Keratinocyte (primary cell): ENCODE measurements around the gene PRUNE1. TPM values are rescaled to one million over a fixed set of nuclear protein-coding genes. Genes with fewer than 3 reads are reported as not detected.

ENCODE experiments used
- DNase-seq: peaks from one replicate; pipeline ENCODE4 v3.0.0-alpha.2; 2011; ENCODE audit warnings: low read depth, missing footprints, low spot score
- FAIRE-seq: peaks from 2 replicates; lab custom pipeline; 2011; peaks lifted over from hg19 to GRCh38; lab: Jason Lieb, UNC
- H2AFZ ChIP-seq: 2 replicates; pipeline ENCODE4 v1.6.0; 2012; ENCODE audit warnings: low read length, control low read depth, inconsistent platforms; ENCODE audit not compliant: control insufficient read depth
- H3K27ac ChIP-seq: 2 replicates; pipeline ENCODE4 v1.5.1; 2011; ENCODE audit warnings: low read length; ENCODE audit not compliant: control insufficient read depth, insufficient read depth
- H3K27me3 ChIP-seq: 3 replicates; pipeline ENCODE4 v1.6.0; 2011; ENCODE audit warnings: low read length; ENCODE audit not compliant: control insufficient read depth, insufficient read depth; ENCODE audit errors: extremely low read depth
- H3K36me3 ChIP-seq, 2 experiments: 2 replicates in 1 of 2; 3 replicates in 1 of 2; pipeline ENCODE4 v1.5.1; 2011; ENCODE audit warnings: low read length in 2 of 2, mild to moderate bottlenecking in 1 of 2; ENCODE audit not compliant: control insufficient read depth in 2 of 2, insufficient read depth in 2 of 2; ENCODE audit errors: extremely low read depth in 1 of 2
- H3K4me1 ChIP-seq: 3 replicates; pipeline ENCODE4 v1.5.1; 2011; ENCODE audit warnings: low read length; ENCODE audit not compliant: control insufficient read depth, insufficient read depth; ENCODE audit errors: extremely low read depth
- H3K4me2 ChIP-seq: 3 replicates; pipeline ENCODE4 v1.6.0; 2011; ENCODE audit warnings: low read depth, low read length; ENCODE audit not compliant: control insufficient read depth, insufficient read depth; ENCODE audit errors: extremely low read depth
- H3K4me3 ChIP-seq, 3 experiments: fragments of 200-600 bp in 1 of 3; sonication (generic) in 1 of 3; 2 replicates in 2 of 3; 3 replicates in 1 of 3; pipeline ENCODE4 v1.5.1; 2011 to 2016; ENCODE audit warnings: low read length in 3 of 3, mild to moderate bottlenecking in 3 of 3, control low read depth in 2 of 3, inconsistent platforms in 1 of 3, low read depth in 1 of 3, mixed read lengths in 1 of 3, mixed run types in 1 of 3, moderate library complexity in 1 of 3; ENCODE audit not compliant: control insufficient read depth in 2 of 3, insufficient read depth in 2 of 3; ENCODE audit errors: extremely low read depth in 1 of 3
- H3K79me2 ChIP-seq: 2 replicates; pipeline ENCODE4 v1.6.0; 2012; ENCODE audit warnings: low read length; ENCODE audit not compliant: control insufficient read depth, insufficient read depth
- H3K9ac ChIP-seq: 3 replicates; pipeline ENCODE4 v1.6.0; 2011; ENCODE audit warnings: low read length; ENCODE audit not compliant: control insufficient read depth, insufficient read depth; ENCODE audit errors: extremely low read depth
- H3K9me1 ChIP-seq: 3 replicates; pipeline ENCODE4 v1.6.0; 2011; ENCODE audit warnings: low read length; ENCODE audit not compliant: control insufficient read depth, insufficient read depth; ENCODE audit errors: extremely low read depth
- H3K9me3 ChIP-seq: 2 replicates; pipeline ENCODE4 v1.5.1; 2012; ENCODE audit warnings: low read depth, low read length; ENCODE audit not compliant: control insufficient read depth
- H4K20me1 ChIP-seq: 3 replicates; pipeline ENCODE4 v1.6.0; 2011; ENCODE audit warnings: low read length; ENCODE audit not compliant: control insufficient read depth, insufficient read depth; ENCODE audit errors: extremely low read depth
- CTCF ChIP-seq, 3 experiments: IDR thresholded peaks in 1 of 3; conservative IDR thresholded peaks in 1 of 3; optimal IDR thresholded peaks in 1 of 3; 2 replicates in 2 of 3; 3 replicates in 1 of 3; pipeline versions ENCODE3 to v1.5.1; 2011; ENCODE audit warnings: low read length in 3 of 3, mild to moderate bottlenecking in 3 of 3, moderate library complexity in 2 of 3, control low read depth in 1 of 3, inconsistent platforms in 1 of 3; ENCODE audit not compliant: insufficient read depth in 2 of 3; ENCODE audit errors: extremely low read depth in 1 of 3
- EZH2 ChIP-seq: IDR thresholded peaks from one replicate; pipeline ENCODE4 v1.6.1; 2012; ENCODE audit warnings: inconsistent platforms, mild to moderate bottlenecking, low read length, moderate library complexity
- dilution Hi-C: fragments of 300-500 bp; cut with MboI; formaldehyde crosslinking; loops from one replicate; pipeline ENCODE4 v1.7.0; 2020; ENCODE audit warnings: low sequenced_read_pairs; ENCODE audit not compliant: extremely low pct_ligation_motif_present
- polyA plus RNA-seq, 5 experiments: library from polyadenylated mRNA; depleted of rRNA in 3 of 5; stranded (reverse) in 3 of 5; stranded (forward) in 1 of 5; unstranded in 1 of 5; fragments of >200 nt; gene quantifications; 1 replicate in 1 of 5; 2 replicates in 3 of 5; 3 replicates in 1 of 5; pipeline versions ENCODE4 v1.2.1 to v1.2.3, GENCODE V29; 2011 to 2012; ENCODE audit warnings: missing spikeins in 2 of 5, low read depth in 1 of 5, low replicate concordance in 1 of 5

The PRUNE1 gene
- polyA plus RNA-seq, 1 donor (not counting 4 experiments of a cell fraction or from before 2014, with no cell fraction given) = 15.4 TPM

- Histone ChIP-seq H3K27ac (no peak overlapping the region), H3K36me3 (peaks cover 38 to 51% of the 10 kb centered on the region in 2 experiments), H3K27me3 (no peaks in the 10 kb centered on the region), H3K9me3 (no peaks in the 10 kb centered on the region), H4K20me1 (peaks cover 2% of the 10 kb centered on the region), H3K4me2 (no peak overlapping the region), H3K79me2 (peaks cover 51% of the 10 kb centered on the region), H3K9me1 (no peaks in the 10 kb centered on the region), H3K4me1 (peaks cover 19% of the 10 kb centered on the region), H3K4me3 (no peak overlapping the region), H2AFZ (no peak overlapping the region), H3K9ac (no peak overlapping the region)
- FAIRE-seq (no peak), DNase-seq (no peak)
- no peak for TF ChIP-seq CTCF (optimal IDR thresholded peaks at IDR 0.05 in 1 of 3, IDR thresholded peaks at IDR 0.05 in 1 of 3, conservative IDR thresholded peaks at IDR 0.05 in 1 of 3; ENCODE audit: extremely low read depth in 1 of 3, insufficient read depth in 2 of 3, low read length in 3 of 3)
- TF ChIP-seq EZH2 = no peak
- dilution Hi-C loops = no loop called here
These were observed 39.8 kb upstream of the PRUNE1 start for GRCh38 chr1:150968491-150968890.

GRCh38 chr1:150969626-150970025 is 38.6 kb upstream of the PRUNE1 start:
- Histone ChIP-seq H3K9ac (no peak overlapping the region), H4K20me1 (peaks cover 2% of the 10 kb centered on the region), H3K4me3 (no peak overlapping the region), H3K9me3 (no peaks in the 10 kb centered on the region), H3K36me3 (peaks cover 31 to 42% of the 10 kb centered on the region in 2 experiments), H3K4me1 (peaks cover 20% of the 10 kb centered on the region), H2AFZ (no peak overlapping the region), H3K79me2 (peaks cover 58% of the 10 kb centered on the region), H3K27me3 (no peaks in the 10 kb centered on the region), H3K27ac (no peak overlapping the region), H3K9me1 (no peaks in the 10 kb centered on the region), H3K4me2 (no peak overlapping the region)
- FAIRE-seq = no peak
- DNase-seq = no peak
- dilution Hi-C loops = no loop called here
- TF ChIP-seq CTCF (optimal IDR thresholded peaks at IDR 0.05 in 1 of 3, IDR thresholded peaks at IDR 0.05 in 1 of 3, conservative IDR thresholded peaks at IDR 0.05 in 1 of 3; ENCODE audit: extremely low read depth in 1 of 3, insufficient read depth in 2 of 3, low read length in 3 of 3) = no peak
- TF ChIP-seq EZH2 = no peak
